ENCODE data around the gene MOB3A.
"Not testable (repeated sequence)": the region's sequence is repeated elsewhere in the genome, so short reads cannot be mapped to it uniquely, and the experiment has no call there.

DNA sequence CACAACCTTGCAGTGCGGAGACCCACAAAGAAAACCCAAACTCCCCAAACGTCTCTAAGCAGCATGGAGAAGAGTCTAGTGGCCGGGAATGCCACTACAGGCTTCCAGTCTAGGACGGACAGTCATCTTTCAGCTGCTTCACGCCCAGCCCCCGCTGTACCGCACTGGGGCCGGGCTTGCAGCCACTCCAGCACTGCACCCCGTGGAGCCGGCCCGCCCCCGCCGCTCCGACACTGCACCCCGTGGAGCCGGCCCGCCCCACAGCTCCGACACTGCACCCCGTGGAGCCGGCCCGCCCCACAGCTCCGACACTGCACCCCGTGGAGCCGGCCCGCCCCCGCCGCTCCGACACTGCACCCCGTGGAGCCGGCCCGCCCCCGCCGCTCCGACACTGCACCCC lies 32.1 kb upstream of the MOB3A start:
- TF ChIP-seq, protein P1, sequence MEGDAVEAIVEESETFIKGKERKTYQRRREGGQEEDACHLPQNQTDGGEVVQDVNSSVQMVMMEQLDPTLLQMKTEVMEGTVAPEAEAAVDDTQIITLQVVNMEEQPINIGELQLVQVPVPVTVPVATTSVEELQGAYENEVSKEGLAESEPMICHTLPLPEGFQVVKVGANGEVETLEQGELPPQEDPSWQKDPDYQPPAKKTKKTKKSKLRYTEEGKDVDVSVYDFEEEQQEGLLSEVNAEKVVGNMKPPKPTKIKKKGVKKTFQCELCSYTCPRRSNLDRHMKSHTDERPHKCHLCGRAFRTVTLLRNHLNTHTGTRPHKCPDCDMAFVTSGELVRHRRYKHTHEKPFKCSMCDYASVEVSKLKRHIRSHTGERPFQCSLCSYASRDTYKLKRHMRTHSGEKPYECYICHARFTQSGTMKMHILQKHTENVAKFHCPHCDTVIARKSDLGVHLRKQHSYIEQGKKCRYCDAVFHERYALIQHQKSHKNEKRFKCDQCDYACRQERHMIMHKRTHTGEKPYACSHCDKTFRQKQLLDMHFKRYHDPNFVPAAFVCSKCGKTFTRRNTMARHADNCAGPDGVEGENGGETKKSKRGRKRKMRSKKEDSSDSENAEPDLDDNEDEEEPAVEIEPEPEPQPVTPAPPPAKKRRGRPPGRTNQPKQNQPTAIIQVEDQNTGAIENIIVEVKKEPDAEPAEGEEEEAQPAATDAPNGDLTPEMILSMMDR (optimal IDR thresholded peaks at IDR 0.05 in 1 of 3, IDR thresholded peaks at IDR 0.05 in 1 of 3, conservative IDR thresholded peaks at IDR 0.05 in 1 of 3; ENCODE audit: extremely low read depth in 1 of 3, insufficient read depth in 2 of 3, low read length in 3 of 3): not testable (repeated sequence)
- not testable (repeated sequence) for TF ChIP-seq EZH2 (IDR thresholded peaks at IDR 0.05; ENCODE audit: low read length)
